WTC11 (cell line): ENCODE data around the gene NBAS. TPM values are rescaled to one million over a fixed set of nuclear protein-coding genes. Genes with fewer than 3 reads are reported as not detected.

Source experiments
- ATAC-seq: fragments of 200-7000 bp; cut with Tn5 transposase; 2 replicates; pipeline ENCODE4 v1.10.0; 2021; ENCODE audit warnings: mild to moderate bottlenecking, moderate library complexity
- CTCF ChIA-PET: fragments of 300-600 bp; sonication (Branson Sonifier 250); formaldehyde crosslinking; loops from one replicate; lab custom pipeline; 2021; ENCODE audit warnings: antibody characterized with exemption; lab: Charles Lee
- POLR2A ChIA-PET: fragments of 350-600 bp; sonication (Branson Sonifier 250); formaldehyde crosslinking; loops from one replicate; lab custom pipeline; 2021; ENCODE audit warnings: antibody characterized with exemption; lab: Charles Lee
- DNase-seq: peaks from one replicate; pipeline ENCODE4 v3.0.0; 2021; ENCODE audit warnings: low spot score
- H3K27ac Mint-ChIP-seq: 2 replicates; pipeline ENCODE4 v1.8.0; 2021; ENCODE audit warnings: mixed read lengths
- H3K27me3 Mint-ChIP-seq: 2 replicates; pipeline ENCODE4 v1.8.0; 2021; ENCODE audit warnings: low read depth, mild to moderate bottlenecking, moderate library complexity, mixed read lengths
- H3K36me3 Mint-ChIP-seq: 2 replicates; pipeline ENCODE4 v1.8.0; 2021; ENCODE audit warnings: mixed read lengths
- H3K4me1 Mint-ChIP-seq: 2 replicates; pipeline ENCODE4 v1.8.0; 2022; ENCODE audit warnings: mixed read lengths
- H3K4me3 Mint-ChIP-seq: 2 replicates; pipeline ENCODE4 v1.8.0; 2021; ENCODE audit warnings: mild to moderate bottlenecking, moderate library complexity, mixed read lengths
- H3K9me3 Mint-ChIP-seq: 2 replicates; pipeline ENCODE4 v1.8.0; 2021; ENCODE audit warnings: mixed read lengths
- AFF4 ChIP-seq: sonication (generic); formaldehyde crosslinking; IDR thresholded peaks from 2 replicates; pipeline ENCODE4 v1.8.1; 2023; ENCODE audit warnings: mild to moderate bottlenecking, missing genetic modification reagents, borderline replicate concordance
- ATF1 ChIP-seq: sonication (generic); formaldehyde crosslinking; IDR thresholded peaks from 2 replicates; pipeline ENCODE4 v1.8.1; 2023; ENCODE audit warnings: mild to moderate bottlenecking, moderate library complexity, missing genetic modification reagents
- ATF2 ChIP-seq: sonication (generic); formaldehyde crosslinking; IDR thresholded peaks from 2 replicates; pipeline ENCODE4 v1.8.1; 2022; ENCODE audit warnings: low read depth, missing genetic modification reagents, borderline replicate concordance
- ATF6 ChIP-seq: sonication (generic); formaldehyde crosslinking; IDR thresholded peaks from 2 replicates; pipeline ENCODE4 v1.8.1; 2023; ENCODE audit warnings: mild to moderate bottlenecking, missing genetic modification reagents
- EMX1 ChIP-seq: fragments of 250-450 bp; sonication (Bioruptor Pico); IDR thresholded peaks from 2 replicates; pipeline ENCODE4 v1.8.0; 2021; ENCODE audit warnings: mild to moderate bottlenecking
- FOXP4 ChIP-seq: sonication (generic); formaldehyde crosslinking; IDR thresholded peaks from 2 replicates; pipeline ENCODE4 v1.8.0; 2022; ENCODE audit warnings: mild to moderate bottlenecking, missing genetic modification reagents
- GRHL2 ChIP-seq: fragments of 250-450 bp; sonication (Bioruptor Pico); IDR thresholded peaks from 2 replicates; pipeline ENCODE4 v1.8.0; 2022; ENCODE audit warnings: mild to moderate bottlenecking, moderate library complexity; ENCODE audit not compliant: insufficient replicate concordance, severe bottlenecking
- IRF2 ChIP-seq: sonication (generic); formaldehyde crosslinking; IDR thresholded peaks from 2 replicates; pipeline ENCODE4 v1.8.0; 2022; ENCODE audit warnings: low read depth, missing genetic modification reagents, borderline replicate concordance
- SMAD3 ChIP-seq: sonication (generic); formaldehyde crosslinking; IDR thresholded peaks from 2 replicates; pipeline ENCODE4 v1.8.0; 2022; ENCODE audit warnings: missing genetic modification reagents, mild to moderate bottlenecking, borderline replicate concordance
- STAT6 ChIP-seq: sonication (generic); formaldehyde crosslinking; conservative IDR thresholded peaks from 2 replicates; pipeline ENCODE4 v1.8.1; 2023; ENCODE audit warnings: mild to moderate bottlenecking, low read depth, missing genetic modification reagents, moderate library complexity
- USF1 ChIP-seq: sonication (generic); formaldehyde crosslinking; IDR thresholded peaks from 2 replicates; pipeline ENCODE4 v1.8.0; 2022; ENCODE audit warnings: mild to moderate bottlenecking, missing genetic modification reagents
- ZNF232 ChIP-seq: sonication (generic); formaldehyde crosslinking; IDR thresholded peaks from 2 replicates; pipeline ENCODE4 v1.8.0; 2022; ENCODE audit warnings: mild to moderate bottlenecking, missing genetic modification reagents
- ZNF263 ChIP-seq: sonication (generic); formaldehyde crosslinking; IDR thresholded peaks from 2 replicates; pipeline ENCODE4 v1.8.1; 2022; ENCODE audit warnings: low read depth, mild to moderate bottlenecking, moderate library complexity, missing genetic modification reagents
- ZNF423 ChIP-seq: fragments of 250-450 bp; sonication (Bioruptor Pico); IDR thresholded peaks from 2 replicates; pipeline ENCODE4 v2.1.2; 2022; ENCODE audit warnings: mild to moderate bottlenecking, moderate library complexity
- ZNF425 ChIP-seq: fragments of 250-450 bp; sonication (Bioruptor Pico); conservative IDR thresholded peaks from 2 replicates; pipeline ENCODE4 v1.9.0; 2021; ENCODE audit warnings: mild to moderate bottlenecking
- ZNF671 ChIP-seq: fragments of 250-450 bp; sonication (Bioruptor Pico); IDR thresholded peaks from 2 replicates; pipeline ENCODE4 v1.8.0; 2021; ENCODE audit warnings: mild to moderate bottlenecking
- total RNA-seq: library from RNA; stranded (reverse); gene quantifications from 3 replicates; pipeline ENCODE4 v1.2.3, GENCODE V29; 2021

NBAS gene
- total RNA-seq, 1 experiment from 2014 or later: 32.3 TPM

GRCh38 chr2:15480552-15480951, 80.6 kb downstream of the NBAS start:
- Mint-ChIP-seq H3K9me3 (peaks cover 10% of the 10 kb centered on the region), H3K4me3 (no peak overlapping the region), H3K27ac (no peak overlapping the region), H3K36me3 (peaks cover 15% of the 10 kb centered on the region), H3K4me1 (no peaks in the 10 kb centered on the region), H3K27me3 (no peaks in the 10 kb centered on the region)
- DNase-seq: no peak
- ChIA-PET CTCF (no interaction called here), POLR2A (no interaction called here)
- no peak for ATAC-seq
- TF ChIP-seq ZNF423 (CRISPR knock-in tag) (no peak), GRHL2 (CRISPR knock-in tag) (no peak), ATF2 (CRISPR knock-in tag) (no peak), EMX1 (CRISPR knock-in tag) (no peak), SMAD3 (CRISPR knock-in tag) (no peak), FOXP4 (CRISPR knock-in tag) (no peak), STAT6 (CRISPR knock-in tag) (no peak), ZNF263 (CRISPR knock-in tag) (no peak), ATF6 (no peak)

- Mint-ChIP-seq H3K4me3 (no peak overlapping the region), H3K4me1 (no peaks in the 10 kb centered on the region), H3K9me3 (peaks cover 10% of the 10 kb centered on the region), H3K27ac (no peak overlapping the region), H3K27me3 (no peaks in the 10 kb centered on the region), H3K36me3 (peaks cover 37% of the 10 kb centered on the region)
- no peak for DNase-seq
- POLR2A ChIA-PET: no interaction called here
- ATAC-seq: no peak
- CTCF ChIA-PET: interaction anchor here (0.6 kb wide), 1 partner anchor 894 kb away, joined by 3 read pairs; no protein-coding TSS in a partner anchor
- no peak for TF ChIP-seq IRF2 (CRISPR knock-in tag)
- TF ChIP-seq STAT6 (CRISPR knock-in tag): no peak
- no peak for TF ChIP-seq ATF1 (CRISPR knock-in tag)
- TF ChIP-seq ZNF671 (CRISPR knock-in tag): no peak
- TF ChIP-seq AFF4 (CRISPR knock-in tag): no peak
- no peak for TF ChIP-seq ZNF425 (CRISPR knock-in tag)
- no peak for TF ChIP-seq USF1
- TF ChIP-seq ZNF232 (CRISPR knock-in tag): no peak
Measured at GRCh38 chr2:15472876-15473275, 88.3 kb downstream of the NBAS start.
